GM18909 (cell line): ENCODE measurements around the gene LASP1NB.
"Not testable (repeated sequence)": the region's sequence is repeated elsewhere in the genome, so short reads cannot be mapped to it uniquely, and the experiment has no call there.

Experiments
- ATAC-seq: cut with Tn5 transposase; IDR thresholded peaks from one replicate; pipeline ENCODE4 v1.9.1; 2021; ENCODE audit warnings: mild to moderate bottlenecking; ENCODE audit not compliant: unreplicated experiment, poor library complexity

LASP1NB gene

GRCh38 chr17:38915639-38915995 is 9.8 kb upstream of the LASP1NB start:
- ATAC-seq, result no peak

DNA sequence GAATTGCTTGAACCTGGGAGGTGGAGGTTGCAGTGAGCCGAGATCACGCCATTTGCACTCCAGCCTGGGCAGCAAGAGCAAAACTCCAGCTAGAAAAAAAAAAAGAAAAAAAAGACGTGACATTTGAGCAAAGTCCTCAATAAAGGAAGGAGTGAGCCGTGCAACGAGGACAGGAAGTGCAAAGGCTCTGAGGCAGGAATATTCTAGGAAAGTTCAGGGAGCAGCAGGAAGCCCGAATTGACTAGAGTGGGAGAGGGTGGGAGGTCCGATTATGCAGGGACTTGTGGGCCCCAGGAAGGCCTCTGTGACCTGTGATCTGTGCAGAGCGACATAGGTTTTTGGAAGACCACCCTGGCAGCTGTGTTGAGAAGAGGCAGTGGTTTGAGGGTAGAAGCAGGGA is 8.6 kb upstream of the LASP1NB start:
- no peak for ATAC-seq

DNA sequence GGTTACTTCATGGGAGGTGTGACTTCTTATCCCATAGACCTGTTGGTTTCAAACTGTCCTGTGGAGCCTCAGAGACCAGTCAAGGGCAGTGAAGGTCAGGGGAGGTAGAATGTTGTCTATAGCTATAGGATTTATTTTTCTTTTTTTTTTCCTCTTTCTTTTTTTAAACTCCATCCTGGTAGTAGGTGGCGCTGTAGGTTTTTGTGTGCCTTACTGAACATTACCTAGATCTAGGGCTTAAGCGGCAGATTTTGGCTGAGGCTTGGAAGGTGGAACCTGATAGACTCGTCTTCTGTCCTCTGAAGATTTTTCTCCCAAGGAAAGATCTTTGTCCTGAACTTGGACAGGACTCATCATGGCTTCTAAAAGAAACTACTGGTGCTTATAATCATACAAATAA is 8.2 kb upstream of the LASP1NB start:
- ATAC-seq, result no peak

GRCh38 chr17:38918129-38918913 is 7.1 kb upstream of the LASP1NB start:
- ATAC-seq, result no peak

DNA sequence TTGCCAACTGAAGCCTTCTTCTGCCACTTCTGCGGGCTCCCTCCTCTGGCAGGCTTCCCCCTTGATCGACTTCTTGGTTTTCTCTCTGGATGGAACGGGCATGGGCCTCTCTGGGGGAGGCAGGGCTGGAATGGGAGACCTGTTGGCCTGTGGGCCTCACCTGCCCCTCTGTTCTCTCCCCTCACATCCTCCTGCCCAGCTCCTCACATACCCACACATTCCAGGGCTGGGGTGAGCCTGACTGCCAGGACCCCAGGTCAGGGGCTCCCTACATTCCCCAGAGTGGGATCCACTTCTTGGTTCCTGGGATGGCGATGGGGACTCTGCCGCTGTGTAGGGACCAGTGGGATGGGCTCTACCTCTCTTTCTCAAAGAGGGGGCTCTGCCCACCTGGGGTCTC is 6.5 kb upstream of the LASP1NB start:
- ATAC-seq, result no peak

- ATAC-seq, result no peak
Observed at GRCh38 chr17:38919316-38920078, 5.9 kb upstream of the LASP1NB start.

- ATAC-seq, result no peak
Observed at GRCh38 chr17:38920374-38921291, 4.8 kb upstream of the LASP1NB start.

DNA sequence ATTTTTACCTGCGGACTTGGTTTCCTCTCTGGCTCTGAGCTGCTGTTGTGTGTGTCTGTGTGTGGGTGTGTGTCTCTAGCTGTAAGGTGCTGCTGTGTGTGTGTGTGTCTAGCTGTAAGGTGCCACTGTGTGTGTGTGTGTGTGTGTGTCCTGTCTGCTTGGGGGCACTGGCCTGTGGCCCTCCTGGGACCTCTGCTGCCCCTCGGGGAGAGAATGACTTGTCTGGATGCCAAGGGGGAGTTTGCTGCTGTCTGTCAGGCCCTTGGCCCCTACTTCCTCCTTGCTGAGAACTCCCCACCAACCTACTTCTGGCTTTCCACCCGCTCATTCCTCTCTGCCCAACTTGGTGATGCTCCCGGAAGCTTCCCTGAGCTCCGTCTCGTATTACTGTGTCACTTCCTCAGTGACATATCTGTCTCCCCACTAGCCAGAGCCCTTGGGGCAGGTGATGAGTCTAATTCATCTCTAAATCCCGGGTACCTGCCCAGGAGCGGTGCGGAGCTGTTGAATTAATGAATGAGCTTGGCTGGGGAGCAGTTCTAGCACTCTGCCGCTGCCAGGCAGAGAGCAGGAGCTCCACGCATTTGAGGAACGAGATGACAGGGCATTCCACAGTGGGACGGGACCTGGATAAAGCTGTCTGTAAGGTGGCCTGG is 3.5 kb upstream of the LASP1NB start:
- no peak for ATAC-seq

DNA sequence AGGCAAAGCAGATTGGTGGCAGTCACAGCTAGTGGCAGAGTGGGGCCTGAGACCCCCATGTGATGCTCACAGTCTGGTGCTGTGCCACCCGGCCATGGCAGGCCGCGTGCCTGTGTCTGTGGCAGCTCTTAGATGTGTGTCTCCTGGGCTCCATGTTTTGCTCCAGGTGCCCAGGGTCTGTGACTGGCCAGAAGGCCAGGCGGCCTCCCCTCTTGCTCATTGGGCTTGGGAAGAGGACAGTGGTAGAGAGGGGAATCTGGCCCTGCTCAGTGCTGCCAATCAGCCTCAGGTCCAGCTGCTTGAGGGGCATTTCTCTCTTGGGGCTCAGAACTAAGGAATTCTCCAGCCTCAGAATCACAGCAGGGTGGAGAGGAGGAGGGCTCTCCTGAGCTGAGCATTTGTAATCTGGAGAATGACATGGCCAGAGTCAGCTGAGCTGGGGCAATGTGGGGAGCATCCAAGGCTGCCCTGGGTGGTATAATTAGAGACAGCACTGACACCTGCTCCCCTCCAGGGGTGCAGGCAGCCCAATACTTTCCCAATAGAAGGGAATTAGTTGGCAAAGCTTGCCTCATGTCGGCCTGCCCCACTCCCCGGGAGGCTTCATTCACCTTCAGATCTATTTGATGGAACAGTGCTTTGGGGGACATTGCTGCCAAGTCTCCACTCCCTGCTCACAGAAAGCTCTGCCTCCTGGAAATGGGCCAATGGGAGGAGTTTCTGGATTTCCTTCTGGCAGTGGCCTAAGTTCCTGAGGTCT is 2.7 kb upstream of the LASP1NB start:
- no peak for ATAC-seq

DNA sequence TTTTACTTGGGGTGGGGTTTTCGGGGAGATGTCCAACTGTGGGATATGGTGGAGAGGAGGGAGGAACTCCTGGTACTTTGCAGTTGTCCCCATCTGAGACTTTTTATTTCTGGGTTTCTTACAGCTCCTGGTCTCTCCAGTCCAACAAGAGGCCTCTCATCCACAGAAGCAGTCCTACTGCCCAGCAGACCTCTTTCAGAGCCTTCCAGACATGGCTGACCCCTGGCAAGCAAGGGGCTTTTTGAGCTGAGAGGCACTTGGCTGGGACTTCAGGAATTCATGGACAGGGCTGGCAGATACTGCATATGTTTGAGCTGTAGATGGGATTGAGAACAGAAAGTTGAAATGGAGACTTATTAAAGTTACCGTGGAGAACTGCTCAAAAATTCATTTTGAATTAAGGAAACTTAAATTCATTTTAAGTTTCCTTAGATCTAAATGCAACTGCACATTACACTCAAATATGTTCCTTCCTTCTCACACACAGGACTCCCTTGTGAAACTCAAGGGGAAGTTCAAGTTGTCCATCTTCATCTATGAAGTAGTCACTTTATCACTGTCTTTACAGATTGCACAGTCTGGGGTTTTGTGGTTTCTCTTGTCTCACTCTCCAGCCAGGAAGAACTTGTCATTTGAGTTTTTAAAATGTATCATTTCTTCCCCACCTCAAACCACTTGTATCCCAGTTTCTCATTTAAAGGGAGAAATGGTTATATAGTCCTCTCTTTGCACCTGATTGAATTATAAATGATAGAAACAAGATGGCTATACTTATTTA is 1.1 kb downstream of the LASP1NB start:
- ATAC-seq, result no peak

GRCh38 chr17:38930782-38931181 is 5.4 kb downstream of the LASP1NB start:
- ATAC-seq, result not testable (repeated sequence)

DNA sequence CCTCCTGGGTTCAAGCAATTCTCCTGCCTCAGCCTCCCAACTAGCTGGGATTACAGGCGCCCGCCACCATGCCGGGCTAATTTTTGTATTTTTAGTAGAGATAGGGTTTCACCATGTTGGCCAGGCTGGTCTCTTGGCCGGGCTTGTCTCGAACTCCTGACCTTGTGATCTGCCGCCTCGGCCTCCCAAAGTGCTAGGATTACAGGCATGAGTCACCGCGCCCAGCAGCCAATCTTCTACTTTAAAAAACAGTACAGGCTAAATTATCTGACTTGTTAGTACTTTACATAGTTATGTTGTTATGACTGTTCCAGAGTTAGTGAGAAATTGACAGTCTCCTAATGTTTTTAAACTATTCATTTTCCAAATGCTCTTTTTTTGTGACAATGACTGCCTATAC is 8.5 kb downstream of the LASP1NB start:
- ATAC-seq, result not testable (repeated sequence)

- no peak for ATAC-seq
Observed at GRCh38 chr17:38939987-38940386, 14.6 kb downstream of the LASP1NB start.

GRCh38 chr17:38940404-38940803 is 15.0 kb downstream of the LASP1NB start:
- ATAC-seq, result no peak

GRCh38 chr17:38942696-38943334 is 17.4 kb downstream of the LASP1NB start:
- ATAC-seq, result no peak

DNA sequence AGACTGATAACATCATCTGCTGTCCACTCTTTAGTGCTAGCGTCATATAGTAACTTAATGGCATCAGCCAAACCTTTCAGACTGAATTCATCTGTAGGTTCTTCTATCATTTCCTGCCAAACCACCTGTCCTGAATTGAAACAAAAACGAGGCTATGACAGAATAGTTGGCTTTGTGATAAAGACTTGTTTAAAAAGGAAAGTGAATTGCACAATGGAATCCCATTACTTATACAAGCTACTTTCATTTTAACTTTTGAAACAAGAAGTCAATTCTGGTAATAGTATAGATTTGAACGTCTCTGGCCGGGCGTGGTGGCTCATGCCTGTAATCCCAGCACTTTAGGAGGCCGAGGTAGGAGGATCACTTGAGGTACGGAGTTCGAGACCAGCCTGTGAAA is 18.2 kb downstream of the LASP1NB start:
- no peak for ATAC-seq

DNA sequence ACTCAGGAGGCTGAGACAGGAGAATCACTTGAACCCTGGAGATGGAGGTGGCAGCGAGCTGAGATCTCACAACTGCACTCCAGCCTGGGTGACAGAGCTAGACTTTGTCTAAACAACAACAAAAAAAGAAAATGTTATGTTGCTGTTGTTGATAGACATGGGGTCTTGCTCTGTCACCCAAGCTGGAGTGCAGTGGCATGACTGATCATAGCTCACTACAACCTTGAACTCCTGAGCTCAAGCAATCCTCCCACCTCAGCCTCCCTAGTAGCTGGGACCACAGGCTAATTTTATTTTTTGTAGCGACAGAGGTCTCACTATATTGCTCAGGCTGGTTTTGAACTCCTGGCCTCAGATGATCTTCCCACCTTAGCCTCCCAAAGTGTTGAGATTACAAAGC is 21.8 kb downstream of the LASP1NB start:
- no peak for ATAC-seq

GRCh38 chr17:38953800-38954199 is 28.4 kb downstream of the LASP1NB start:
- not testable (repeated sequence) for ATAC-seq
